ENCODE measurements around the gene TSPO.
"Not testable (repeated sequence)": the region's sequence is repeated elsewhere in the genome, so short reads cannot be mapped to it uniquely, and the experiment has no call there.

The TSPO gene

GRCh38 chr22:43131773-43132501 lies 19.4 kb upstream of the TSPO start:
- no peak for DNase-seq (ENCODE audit: low read depth in 2 of 2)

DNA sequence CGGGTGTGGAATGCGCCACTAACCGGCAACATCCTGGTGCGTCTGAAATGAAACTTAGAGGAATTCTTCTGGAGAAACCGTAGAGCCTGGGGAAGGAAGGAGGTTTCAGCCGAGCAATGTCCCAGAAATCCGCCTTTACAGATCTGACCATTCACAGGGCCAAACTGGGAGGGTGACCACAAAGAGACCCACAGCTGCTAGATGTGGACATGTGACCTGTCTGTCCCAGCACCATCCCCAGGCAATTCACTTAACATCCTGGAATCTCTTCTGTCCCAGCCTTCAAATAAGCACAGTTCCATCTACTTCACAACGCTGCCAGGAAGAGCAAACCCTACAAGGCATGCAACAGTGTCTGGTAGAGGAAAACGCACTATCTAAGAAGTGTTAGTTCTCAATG lies 18.0 kb upstream of the TSPO start:
- DNase-seq (ENCODE audit: low read depth in 2 of 2) = no peak

- DNase-seq (ENCODE audit: low read depth in 2 of 2) = no peak
These were observed 16.8 kb upstream of the TSPO start for GRCh38 chr22:43134553-43134952.

DNA sequence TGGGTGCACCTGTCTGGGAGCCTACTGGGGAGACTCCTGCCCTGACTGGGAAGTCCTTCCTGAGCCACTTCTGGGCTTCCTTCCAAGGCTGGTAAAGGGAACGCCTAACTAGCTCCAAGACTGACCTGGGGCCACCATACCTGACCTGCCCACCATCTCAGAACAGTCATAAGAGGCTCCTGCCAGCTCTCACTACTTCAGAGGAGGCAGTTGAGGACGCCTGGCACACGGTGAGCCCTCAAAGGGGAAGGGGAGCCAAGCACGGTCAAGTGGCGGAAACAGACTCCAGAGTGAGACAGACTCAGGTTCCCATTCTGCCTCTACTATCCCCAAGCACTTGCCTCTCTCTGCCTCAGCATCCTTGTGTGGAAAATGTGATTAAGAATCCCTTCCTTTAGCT lies 15.8 kb upstream of the TSPO start:
- DNase-seq (ENCODE audit: low read depth in 2 of 2) = no peak

GRCh38 chr22:43136255-43136654 lies 15.1 kb upstream of the TSPO start:
- DNase-seq (ENCODE audit: low read depth in 2 of 2) = no peak

DNA sequence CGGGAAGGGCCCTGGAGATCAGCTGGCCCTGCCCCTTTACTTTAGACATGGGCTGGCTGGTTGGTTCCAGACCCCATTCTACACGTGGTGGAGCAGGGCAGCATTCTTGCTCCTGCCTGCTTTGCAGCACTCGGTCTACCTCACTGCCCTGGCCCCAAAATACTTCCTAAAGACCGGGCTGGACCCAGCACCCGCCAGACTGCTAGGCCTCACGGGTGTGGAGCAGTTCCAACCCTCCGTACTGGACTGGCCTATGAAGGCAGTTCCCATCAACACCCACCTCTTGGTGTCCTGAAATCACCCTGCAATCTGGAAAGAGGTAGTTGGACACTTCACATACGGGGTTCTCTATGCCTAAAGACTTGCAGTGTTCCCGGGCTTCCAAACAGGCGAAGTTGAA lies 14.6 kb upstream of the TSPO start:
- DNase-seq (ENCODE audit: low read depth in 2 of 2) = no peak

- DNase-seq (ENCODE audit: low read depth in 2 of 2) = peak; percentile 54 to 63
These were observed 8.3 kb upstream of the TSPO start, which contains the start of gene MCAT for GRCh38 chr22:43142880-43143562. Gene MCAT, minus strand, starts transcription at chr22:43143398. Its CDS starts 50 bp downstream, at chr22:43143348.

GRCh38 chr22:43144949-43145348 lies 6.4 kb upstream of the TSPO start:
- DNase-seq (ENCODE audit: low read depth in 2 of 2) = no peak

DNA sequence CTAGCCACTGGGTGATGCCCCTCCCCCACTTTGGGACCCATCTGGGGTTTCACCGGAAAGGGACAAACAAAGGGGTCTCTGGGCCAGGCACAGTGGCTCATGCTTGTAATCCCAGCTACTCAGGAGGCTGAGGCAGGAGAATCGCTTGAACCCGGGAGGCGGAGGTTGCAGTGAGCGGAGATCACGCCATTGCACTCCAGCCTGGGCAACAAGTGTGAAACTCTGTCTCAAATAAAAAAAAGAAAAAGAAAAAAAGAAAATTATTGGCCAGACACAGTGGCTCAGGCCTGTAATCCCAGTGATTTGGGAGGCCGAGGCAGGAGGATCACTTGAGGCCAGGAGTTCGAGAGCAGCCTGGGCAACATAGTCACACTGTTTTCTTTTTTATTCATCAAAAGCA lies 6.0 kb upstream of the TSPO start:
- not testable (repeated sequence) for DNase-seq (ENCODE audit: low read depth in 2 of 2)

DNA sequence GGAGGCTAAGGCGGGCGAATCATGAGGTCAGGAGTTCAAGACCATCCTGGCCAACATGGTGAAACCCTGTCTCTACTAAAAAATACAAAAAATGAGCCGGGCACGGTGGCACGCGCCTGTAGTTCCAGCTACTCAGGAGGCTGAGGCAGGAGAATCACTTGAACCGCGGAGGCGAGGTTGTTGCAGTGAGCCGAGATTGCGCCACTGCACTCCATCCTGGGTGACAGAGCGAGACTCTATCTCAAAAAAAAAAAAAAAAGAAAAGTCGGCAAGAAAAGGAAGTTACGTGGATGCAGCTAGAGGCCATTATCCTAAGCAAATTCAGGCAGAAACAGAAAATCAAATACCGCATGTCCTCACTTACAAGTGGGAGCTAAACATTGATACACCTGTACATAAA lies 5.0 kb upstream of the TSPO start:
- not testable (repeated sequence) for DNase-seq (ENCODE audit: low read depth in 2 of 2)

- no peak for DNase-seq (ENCODE audit: low read depth in 2 of 2)
These were observed 3.5 kb upstream of the TSPO start for GRCh38 chr22:43147821-43148220.

DNA sequence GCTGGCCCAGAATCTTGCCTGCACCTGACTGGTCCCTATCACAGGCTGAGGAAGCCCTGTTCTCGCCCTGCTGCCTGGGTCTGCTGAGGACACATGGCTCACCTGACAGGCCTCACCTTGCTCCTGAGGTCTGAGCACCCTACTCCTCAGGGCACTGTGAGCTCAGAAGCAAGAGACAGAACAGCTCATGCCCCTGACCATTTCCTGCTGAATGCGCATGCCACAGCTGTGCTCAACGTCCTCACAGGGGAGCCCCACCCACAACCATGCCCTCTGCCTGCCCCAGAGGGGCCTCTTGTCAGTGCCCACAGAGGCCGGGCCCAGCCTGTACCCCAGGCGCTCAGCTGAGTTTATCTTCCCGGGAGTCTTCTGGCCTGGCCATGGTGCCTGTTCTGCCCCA lies 2.8 kb upstream of the TSPO start:
- no peak for DNase-seq (ENCODE audit: low read depth in 2 of 2)

- DNase-seq (ENCODE audit: low read depth in 2 of 2) = no peak
These were observed 590 bp upstream of the TSPO start for GRCh38 chr22:43150731-43151206.

DNA sequence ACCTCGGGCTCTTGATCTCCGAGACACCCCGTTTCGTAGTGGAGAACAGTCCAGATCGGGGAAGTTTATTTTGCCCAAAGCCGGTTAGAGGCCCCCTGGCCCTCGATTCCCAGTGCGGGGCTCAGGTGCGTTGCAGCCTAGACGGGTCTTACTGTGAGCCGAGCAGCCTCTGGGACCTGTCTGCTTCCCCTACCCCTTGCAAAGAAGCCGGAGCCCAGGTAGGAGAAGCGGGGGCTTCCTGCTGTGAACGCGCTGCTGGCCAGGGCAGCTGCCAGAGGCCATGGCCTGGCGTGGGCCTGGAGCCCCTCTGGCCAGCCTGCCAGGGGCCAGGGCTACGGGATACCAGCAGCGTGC lies 621 bp downstream of the TSPO start:
- no peak for DNase-seq (ENCODE audit: low read depth in 2 of 2)

DNA sequence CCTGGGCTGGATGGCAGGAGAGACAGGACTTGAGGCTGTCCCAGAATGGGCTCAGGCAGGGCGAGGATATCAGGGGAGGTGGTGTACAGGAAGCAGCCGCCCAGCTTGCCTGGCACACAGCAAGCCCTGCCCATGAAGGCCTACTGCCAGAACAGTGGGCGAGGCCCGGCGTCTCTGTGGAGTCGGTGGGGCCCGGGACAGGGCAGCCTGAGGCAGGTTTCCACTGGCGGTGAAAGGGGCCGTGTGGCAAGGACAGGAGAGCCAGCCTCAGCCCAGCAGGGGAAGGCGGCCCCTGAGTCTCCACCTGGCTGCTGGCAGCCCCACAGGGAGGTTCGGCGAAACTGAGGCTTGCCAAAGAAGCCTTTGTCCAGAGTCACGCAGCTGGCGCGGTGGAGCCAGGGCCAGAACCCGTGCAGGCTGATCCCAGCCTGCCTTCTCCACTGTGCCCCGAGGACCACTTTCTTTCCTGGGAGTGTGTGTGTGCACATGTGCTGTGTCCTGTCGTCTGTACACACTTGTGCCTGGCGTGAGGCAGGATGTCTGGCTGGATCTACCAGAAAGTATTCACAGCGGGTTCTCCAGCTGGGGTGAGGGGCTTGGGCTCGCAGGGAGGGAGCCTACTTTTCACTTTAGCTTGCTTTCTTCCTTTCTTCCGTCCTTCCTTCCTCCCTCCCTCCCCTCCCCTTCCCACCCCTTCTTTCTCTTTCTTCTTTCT lies 1.2 kb downstream of the TSPO start:
- peak in 1 of 2 donors; percentile 34 for DNase-seq (ENCODE audit: low read depth in 2 of 2)

DNA sequence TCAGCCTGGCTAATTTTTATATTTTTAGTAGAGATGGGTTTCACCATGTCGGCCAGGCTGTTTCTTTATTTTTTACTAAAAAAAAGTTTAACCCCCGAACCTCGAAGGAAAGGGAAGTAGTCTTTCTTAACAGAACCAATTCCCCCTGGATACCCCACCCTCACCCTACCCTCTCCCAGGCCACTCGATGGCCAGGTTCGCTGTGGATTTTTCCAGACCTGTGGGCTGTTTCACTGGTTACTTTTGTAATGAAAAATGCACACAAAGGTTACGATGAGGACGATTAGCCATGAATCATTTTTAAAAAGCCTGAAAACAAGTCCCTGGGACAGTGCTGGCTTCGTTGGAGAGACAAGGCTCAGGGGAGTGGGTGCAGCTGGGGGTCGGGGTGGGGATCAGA lies 2.5 kb downstream of the TSPO start:
- DNase-seq (ENCODE audit: low read depth in 2 of 2) = no peak

- DNase-seq (ENCODE audit: low read depth in 2 of 2) = no peak
These were observed 3.7 kb downstream of the TSPO start for GRCh38 chr22:43154887-43155536.

DNA sequence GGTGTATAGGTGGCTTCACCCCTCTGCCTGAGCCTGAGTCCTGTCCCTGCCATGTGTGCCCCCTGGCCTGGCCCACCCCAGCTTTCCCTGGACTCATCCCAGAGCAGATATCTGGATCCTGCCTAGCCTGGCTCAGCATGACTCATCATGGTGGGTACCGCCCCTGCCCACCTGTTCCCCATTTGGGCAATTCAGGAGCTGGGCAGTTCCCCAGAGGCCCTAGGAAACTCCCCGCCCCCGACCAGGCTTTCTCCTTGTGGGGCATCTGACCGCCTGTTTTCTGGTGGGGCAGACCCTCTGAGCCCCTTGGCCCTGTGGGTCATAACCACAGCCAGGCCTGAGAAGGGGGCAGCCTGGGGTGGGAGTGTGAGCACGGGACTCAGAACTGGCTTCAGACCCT lies 4.4 kb downstream of the TSPO start:
- no peak for DNase-seq (ENCODE audit: low read depth in 2 of 2)

DNA sequence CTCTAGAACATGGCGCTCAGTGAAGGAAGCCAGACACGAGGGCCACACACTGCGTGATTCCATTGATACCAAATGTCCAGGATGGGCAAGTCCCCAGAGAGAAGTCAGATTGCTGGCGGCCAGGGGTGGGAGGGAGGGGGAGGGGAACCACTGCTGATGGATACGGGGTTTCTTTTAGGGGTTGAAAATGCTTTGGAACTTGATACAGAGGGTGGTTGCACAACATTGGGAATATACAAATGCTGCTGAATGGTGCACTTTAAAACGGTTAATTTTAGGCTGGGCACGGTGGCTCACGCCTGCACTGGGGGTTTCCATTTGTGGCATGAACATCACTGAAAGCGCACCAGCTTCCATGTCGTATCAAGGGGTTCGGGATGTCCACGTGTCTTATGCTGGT lies 5.1 kb downstream of the TSPO start:
- DNase-seq (ENCODE audit: low read depth in 2 of 2) = no peak

GRCh38 chr22:43157874-43158546 lies 6.7 kb downstream of the TSPO start:
- no peak for DNase-seq (ENCODE audit: low read depth in 2 of 2)

DNA sequence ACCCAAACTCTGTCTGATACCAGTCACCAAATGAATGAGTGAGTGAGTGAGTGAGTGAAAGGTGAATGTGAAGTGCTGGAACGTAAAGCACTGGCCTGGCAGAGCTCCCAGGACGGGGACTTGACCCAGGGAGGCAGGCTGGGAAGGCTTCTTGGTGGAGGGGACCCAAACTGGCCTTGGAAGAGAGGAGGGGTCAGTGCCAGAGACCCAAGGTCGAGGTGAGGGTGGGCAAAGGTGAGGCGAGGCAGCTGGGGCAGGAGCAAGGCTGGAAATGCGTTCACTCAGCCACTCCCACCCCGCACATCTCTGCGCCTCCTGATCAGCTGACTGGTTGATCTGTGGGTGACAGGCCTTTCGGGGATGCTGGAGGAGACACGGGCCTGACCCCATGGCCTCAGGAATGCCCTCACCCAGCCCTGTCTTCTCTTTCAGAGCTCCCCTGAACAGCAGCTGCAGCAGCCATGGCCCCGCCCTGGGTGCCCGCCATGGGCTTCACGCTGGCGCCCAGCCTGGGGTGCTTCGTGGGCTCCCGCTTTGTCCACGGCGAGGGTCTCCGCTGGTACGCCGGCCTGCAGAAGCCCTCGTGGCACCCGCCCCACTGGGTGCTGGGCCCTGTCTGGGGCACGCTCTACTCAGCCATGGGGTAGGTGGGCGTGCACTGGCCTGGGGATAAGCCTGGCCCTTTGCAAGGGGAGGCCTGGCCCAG lies 7.6 kb downstream of the TSPO start:
- no peak for DNase-seq (ENCODE audit: low read depth in 2 of 2)
